ENCODE measurements around the gene PMM2. TPM values are rescaled to one million over a fixed set of nuclear protein-coding genes. Genes with fewer than 3 reads are reported as not detected.

The PMM2 gene
- total RNA-seq, 1 donor = 42.7 TPM

GRCh38 chr16:8788578-8789172 is 9.0 kb upstream of the PMM2 start:
- Histone ChIP-seq H3K4me1 (ENCODE audit: insufficient read depth, low read length) (no peaks in the 10 kb centered on the region), H3K27me3 (ENCODE audit: insufficient read depth, low read length) (no peaks in the 10 kb centered on the region), H3K4me2 (ENCODE audit: insufficient read depth, low read length) (no peak overlapping the region), H3K4me3 (ENCODE audit: insufficient read depth, low read length) (no peak overlapping the region), H4K20me1 (ENCODE audit: insufficient read depth, low read length) (no peaks in the 10 kb centered on the region), H2AFZ (ENCODE audit: low read length) (no peak overlapping the region), H3K9me3 (ENCODE audit: low read depth, low read length) (no peaks in the 10 kb centered on the region), H3K79me2 (ENCODE audit: insufficient read depth, low read length) (no peaks in the 10 kb centered on the region), H3K36me3 (ENCODE audit: insufficient read depth, low read length) (no peaks in the 10 kb centered on the region), H3K27ac (ENCODE audit: low read depth, low read length) (no peak overlapping the region)
- DNase-seq (ENCODE audit: insufficient read length, low spot score, missing footprints) = no peak
- no peak for TF ChIP-seq CTCF (IDR thresholded peaks at IDR 0.05; ENCODE audit: extremely low read depth, low read depth, low read length)

- no peak for DNase-seq (ENCODE audit: insufficient read length, low spot score, missing footprints)
- H3K36me3 ChIP-seq (ENCODE audit: insufficient read depth, low read length) = peaks cover 6% of the 10 kb centered on the region
- no peaks in the 10 kb centered on the region for H3K9me3 ChIP-seq (ENCODE audit: low read depth, low read length)
- no peak overlapping the region for H3K4me2 ChIP-seq (ENCODE audit: insufficient read depth, low read length)
- H2AFZ ChIP-seq (ENCODE audit: low read length) = no peak overlapping the region
- H3K27ac ChIP-seq (ENCODE audit: low read depth, low read length) = no peak overlapping the region
- no peaks in the 10 kb centered on the region for H3K27me3 ChIP-seq (ENCODE audit: insufficient read depth, low read length)
- H4K20me1 ChIP-seq (ENCODE audit: insufficient read depth, low read length) = peaks cover 6% of the 10 kb centered on the region
- H3K79me2 ChIP-seq (ENCODE audit: insufficient read depth, low read length) = peaks cover 47% of the 10 kb centered on the region
- H3K4me3 ChIP-seq (ENCODE audit: insufficient read depth, low read length) = no peak overlapping the region
- H3K4me1 ChIP-seq (ENCODE audit: insufficient read depth, low read length) = peaks cover 23% of the 10 kb centered on the region
- TF ChIP-seq CTCF (IDR thresholded peaks at IDR 0.05; ENCODE audit: extremely low read depth, low read depth, low read length) = no peak
Observed at GRCh38 chr16:8795091-8795490, 2.5 kb upstream of the PMM2 start.

- H3K9me3 ChIP-seq (ENCODE audit: low read depth, low read length) = no peaks in the 10 kb centered on the region
- peaks cover 7% of the 10 kb centered on the region for H3K36me3 ChIP-seq (ENCODE audit: insufficient read depth, low read length)
- H3K4me3 ChIP-seq (ENCODE audit: insufficient read depth, low read length) = no peak overlapping the region
- H3K27ac ChIP-seq (ENCODE audit: low read depth, low read length) = no peak overlapping the region
- H3K4me2 ChIP-seq (ENCODE audit: insufficient read depth, low read length) = no peak overlapping the region
- no peak for TF ChIP-seq CTCF (IDR thresholded peaks at IDR 0.05; ENCODE audit: extremely low read depth, low read depth, low read length)
- peaks cover 54% of the 10 kb centered on the region for H3K79me2 ChIP-seq (ENCODE audit: insufficient read depth, low read length)
- H3K4me1 ChIP-seq (ENCODE audit: insufficient read depth, low read length) = peaks cover 26% of the 10 kb centered on the region
- H2AFZ ChIP-seq (ENCODE audit: low read length) = no peak overlapping the region
- peaks cover 11% of the 10 kb centered on the region for H4K20me1 ChIP-seq (ENCODE audit: insufficient read depth, low read length)
- no peaks in the 10 kb centered on the region for H3K27me3 ChIP-seq (ENCODE audit: insufficient read depth, low read length)
- no peak for DNase-seq (ENCODE audit: insufficient read length, low spot score, missing footprints)
Observed at GRCh38 chr16:8795818-8796217, 1.8 kb upstream of the PMM2 start.

- Histone ChIP-seq H3K79me2 (ENCODE audit: insufficient read depth, low read length) (peaks cover 63% of the 10 kb centered on the region), H2AFZ (ENCODE audit: low read length) (peak overlapping the region; percentile 86), H3K4me1 (ENCODE audit: insufficient read depth, low read length) (peaks cover 26% of the 10 kb centered on the region), H3K27ac (ENCODE audit: low read depth, low read length) (peak overlapping the region; percentile 69), H3K9me3 (ENCODE audit: low read depth, low read length) (no peaks in the 10 kb centered on the region), H4K20me1 (ENCODE audit: insufficient read depth, low read length) (peaks cover 20% of the 10 kb centered on the region), H3K4me3 (ENCODE audit: insufficient read depth, low read length) (peak overlapping the region; percentile 97), H3K4me2 (ENCODE audit: insufficient read depth, low read length) (peak overlapping the region; percentile 89), H3K27me3 (ENCODE audit: insufficient read depth, low read length) (no peaks in the 10 kb centered on the region), H3K36me3 (ENCODE audit: insufficient read depth, low read length) (peaks cover 16% of the 10 kb centered on the region)
- TF ChIP-seq CTCF (IDR thresholded peaks at IDR 0.05; ENCODE audit: extremely low read depth, low read depth, low read length) = no peak
- no peak for DNase-seq (ENCODE audit: insufficient read length, low spot score, missing footprints)
Observed at GRCh38 chr16:8796469-8797363, 923 bp upstream of the PMM2 start.
